Mononuclear cell (primary cell): ENCODE results near the gene DUSP9. TPM values are rescaled to one million over a fixed set of nuclear protein-coding genes. Genes with fewer than 3 reads are reported as not detected.
"Not testable (repeated sequence)": the region's sequence is repeated elsewhere in the genome, so short reads cannot be mapped to it uniquely, and the experiment has no call there.

ENCODE experiments used
- H3K27me3 ChIP-seq: 2 replicates; pipeline ENCODE4 v1.6.0; 2011; ENCODE audit warnings: low read length, control low read depth; ENCODE audit not compliant: insufficient read depth
- H3K4me1 ChIP-seq: 2 replicates; pipeline ENCODE4 v1.5.1; 2011; ENCODE audit warnings: mild to moderate bottlenecking, low read length, control low read depth; ENCODE audit not compliant: insufficient read depth
- H3K4me3 ChIP-seq: 2 replicates; pipeline ENCODE4 v1.5.1; 2011; ENCODE audit warnings: mild to moderate bottlenecking, low read length, moderate library complexity
- H3K9me3 ChIP-seq: 2 replicates; pipeline ENCODE4 v1.5.1; 2011; ENCODE audit warnings: low read depth, mild to moderate bottlenecking, control low read depth, low read length
- total RNA-seq: library from RNA; depleted of rRNA; stranded (reverse); fragments of >200 nt; gene quantifications from one replicate; pipeline ENCODE4 v1.2.3, GENCODE V29; 2012

Gene DUSP9
- total RNA-seq, 1 donor: not detected

DNA sequence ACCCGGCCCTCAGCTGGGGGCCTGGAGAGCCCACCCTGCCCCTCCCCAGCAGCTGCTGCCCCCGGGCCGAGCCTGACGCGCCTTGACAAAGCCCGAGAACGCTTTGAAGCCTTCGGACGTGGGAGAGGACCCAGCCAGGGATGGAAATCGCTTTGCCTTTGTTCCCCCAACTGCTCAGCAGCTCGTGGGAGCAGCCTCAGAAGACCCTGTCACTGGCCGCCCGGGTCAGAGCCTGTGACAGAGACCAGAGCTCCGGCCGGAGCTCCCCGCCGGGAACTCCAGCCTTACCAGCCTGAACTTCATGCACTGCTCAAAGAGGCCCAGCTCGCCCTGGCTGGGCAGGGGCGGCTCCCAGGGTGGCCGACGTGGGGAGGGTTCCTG is 38.1 kb downstream of the DUSP9 start:
- H3K4me3 ChIP-seq: no peak overlapping the region
- H3K4me1 ChIP-seq: no peaks in the 10 kb centered on the region
- no peaks in the 10 kb centered on the region for H3K9me3 ChIP-seq
- no peaks in the 10 kb centered on the region for H3K27me3 ChIP-seq

DNA sequence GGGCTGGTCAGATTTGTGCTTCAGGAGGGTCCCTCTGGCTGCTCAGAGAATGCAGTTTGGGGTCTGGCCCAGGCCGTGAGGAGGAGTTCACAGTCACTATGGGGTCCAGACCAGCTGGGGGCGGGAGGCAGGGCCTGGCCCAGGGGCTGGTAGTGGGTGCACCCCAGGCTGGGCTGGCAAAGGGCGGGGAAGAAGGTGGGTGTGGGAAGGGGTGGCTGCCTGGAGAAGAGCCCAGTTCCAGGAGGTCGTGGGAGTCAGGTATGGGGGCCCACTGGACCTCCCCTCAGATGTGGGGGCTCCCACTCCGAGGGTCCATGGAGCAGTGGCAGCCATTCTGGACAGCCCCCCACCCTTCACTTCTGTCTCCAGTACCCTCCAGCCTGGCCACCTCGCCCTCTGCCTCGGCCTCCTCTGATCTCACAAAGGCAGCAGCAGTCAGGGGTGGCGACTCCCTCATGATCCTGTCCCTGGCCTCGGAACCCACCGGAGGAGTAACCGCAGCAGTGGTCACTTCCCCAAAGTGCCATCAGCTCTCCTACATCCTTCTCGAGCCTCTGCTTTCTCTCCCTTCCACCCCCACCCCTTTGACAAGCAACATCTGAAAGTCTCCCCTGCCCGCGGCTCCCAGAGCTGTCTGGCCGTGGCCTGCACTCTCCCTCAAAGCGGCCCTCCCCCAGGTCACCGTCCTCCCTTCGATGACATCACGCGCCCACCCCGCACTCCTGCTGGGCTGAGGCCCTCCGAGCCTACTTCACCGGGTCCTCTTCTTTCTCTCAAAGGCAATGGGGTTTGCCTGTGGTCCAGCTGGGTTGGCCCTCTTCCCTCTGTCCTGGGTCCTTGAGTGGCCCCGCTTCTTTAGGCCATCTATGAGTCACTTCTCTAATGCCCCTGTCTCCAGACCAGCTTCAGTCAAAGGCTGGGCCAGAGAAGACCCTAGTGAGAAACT is 39.0 kb downstream of the DUSP9 start:
- Histone ChIP-seq H3K4me3 (no peak overlapping the region), H3K27me3 (no peaks in the 10 kb centered on the region), H3K4me1 (no peaks in the 10 kb centered on the region), H3K9me3 (no peaks in the 10 kb centered on the region)

DNA sequence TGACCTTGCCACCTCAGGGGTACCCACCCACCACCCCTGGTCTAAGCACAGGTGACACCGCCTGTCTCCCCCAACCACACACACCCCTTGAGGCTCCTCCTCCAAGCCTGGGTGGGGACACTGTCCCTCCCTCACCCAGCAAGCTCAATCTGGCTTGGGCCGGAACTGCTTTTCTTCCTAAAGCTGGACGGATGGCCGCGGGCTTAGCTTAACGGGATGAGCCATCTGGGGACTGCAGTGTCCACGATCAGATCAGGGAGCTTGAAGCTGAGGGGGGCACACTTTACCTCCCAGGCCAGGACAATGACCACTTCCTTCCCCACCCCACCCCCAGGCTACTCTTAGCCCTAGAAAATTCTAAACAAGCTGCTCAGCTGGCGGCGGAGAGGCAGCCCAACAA is 39.7 kb downstream of the DUSP9 start:
- no peaks in the 10 kb centered on the region for H3K9me3 ChIP-seq
- no peak overlapping the region for H3K4me3 ChIP-seq
- H3K4me1 ChIP-seq: no peaks in the 10 kb centered on the region
- H3K27me3 ChIP-seq: no peaks in the 10 kb centered on the region

DNA sequence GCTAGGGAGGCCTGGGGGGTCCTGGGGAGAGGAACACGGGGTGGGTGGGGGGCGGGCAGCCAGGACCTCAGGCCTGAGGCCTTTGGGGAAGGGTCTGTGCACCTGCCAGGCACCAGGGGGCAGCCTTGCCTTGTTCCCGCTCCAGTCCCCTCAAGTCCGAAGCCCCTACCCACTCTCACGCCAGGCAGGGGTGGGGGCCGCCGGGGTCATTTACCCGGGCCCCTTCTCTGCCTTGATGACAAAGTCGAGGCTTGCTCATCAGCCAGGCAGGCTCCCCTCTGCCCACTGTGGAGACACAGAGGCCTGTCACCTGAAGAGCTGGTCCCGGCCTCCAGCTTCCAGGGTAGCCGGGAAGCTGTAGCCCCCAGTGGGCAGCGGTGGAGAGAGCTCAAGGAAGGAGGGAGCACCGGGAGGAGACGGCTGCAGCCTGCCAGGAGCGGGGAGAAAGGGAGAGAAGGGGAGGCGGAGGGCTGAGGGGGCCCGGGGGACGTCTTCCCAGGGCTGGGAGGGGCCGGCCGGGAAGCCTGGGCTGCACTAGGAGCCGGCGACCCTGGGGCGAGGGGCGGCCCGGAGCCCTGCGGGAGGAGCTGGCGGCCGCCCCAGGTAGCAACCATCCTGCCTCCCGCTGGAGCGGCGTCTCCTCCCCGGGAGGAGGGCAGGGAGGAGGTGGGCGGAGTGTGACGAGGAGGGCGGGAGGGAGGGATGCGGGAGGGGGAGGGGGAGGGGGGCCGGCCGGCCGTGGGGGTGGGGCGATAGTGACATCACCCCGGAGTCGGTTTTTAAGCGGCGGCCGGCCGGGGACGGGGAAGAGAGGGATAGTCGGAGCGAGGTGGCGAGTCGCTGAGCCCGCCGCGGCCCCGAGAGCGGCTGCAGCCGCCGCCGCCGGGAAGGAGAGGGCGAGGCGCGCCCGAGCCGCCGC is 40.4 kb downstream of the DUSP9 start, which contains the start of gene SLC6A8:
TSS of gene SLC6A8 (plus strand) at position 806 of the 919 bp plus-strand sequence. CDS start 649 bp downstream, outside the sequence.
- Histone ChIP-seq H3K4me3 (no peak within 1 kb of the TSS), H3K27me3 (no peaks in the 10 kb centered on the region), H3K4me1 (no peaks in the 10 kb centered on the region), H3K9me3 (no peaks in the 10 kb centered on the region)

DNA sequence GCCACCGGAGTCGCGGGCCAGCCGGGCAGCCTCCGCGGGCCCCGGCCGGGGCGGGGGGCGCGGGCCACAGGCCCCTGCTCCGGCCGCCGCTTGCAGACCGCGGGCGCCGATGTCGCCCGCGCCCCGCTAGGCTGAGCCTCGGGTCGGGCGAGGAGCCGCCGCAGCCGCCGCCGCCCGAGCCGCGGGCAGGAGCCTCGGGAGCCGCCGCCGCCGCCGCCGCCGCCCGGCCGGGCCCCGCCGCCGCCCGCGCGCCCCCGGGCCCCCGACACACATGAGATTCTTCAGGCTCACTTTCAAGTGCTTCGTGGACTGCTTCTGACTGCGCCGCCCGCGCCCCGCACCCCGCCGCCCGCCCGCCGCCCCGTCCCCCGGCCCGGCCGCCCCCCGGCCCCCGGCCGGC is 41.1 kb downstream of the DUSP9 start:
- Histone ChIP-seq H3K9me3 (no peaks in the 10 kb centered on the region), H3K4me1 (no peaks in the 10 kb centered on the region), H3K4me3 (no peak overlapping the region), H3K27me3 (no peaks in the 10 kb centered on the region)

DNA sequence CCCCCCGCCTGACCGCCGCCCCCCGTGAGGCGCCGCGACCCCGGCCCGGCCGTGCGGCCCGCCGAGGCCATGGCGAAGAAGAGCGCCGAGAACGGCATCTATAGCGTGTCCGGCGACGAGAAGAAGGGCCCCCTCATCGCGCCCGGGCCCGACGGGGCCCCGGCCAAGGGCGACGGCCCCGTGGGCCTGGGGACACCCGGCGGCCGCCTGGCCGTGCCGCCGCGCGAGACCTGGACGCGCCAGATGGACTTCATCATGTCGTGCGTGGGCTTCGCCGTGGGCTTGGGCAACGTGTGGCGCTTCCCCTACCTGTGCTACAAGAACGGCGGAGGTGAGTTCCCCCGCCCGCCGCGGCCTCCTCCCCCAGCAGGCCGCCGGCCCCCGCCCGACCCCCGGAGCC is 41.5 kb downstream of the DUSP9 start:
- no peaks in the 10 kb centered on the region for H3K27me3 ChIP-seq
- no peaks in the 10 kb centered on the region for H3K4me1 ChIP-seq
- H3K4me3 ChIP-seq: no peak overlapping the region
- no peaks in the 10 kb centered on the region for H3K9me3 ChIP-seq

GRCh38 chrX:153688911-153689590 is 42.0 kb downstream of the DUSP9 start:
- no peaks in the 10 kb centered on the region for H3K9me3 ChIP-seq
- no peaks in the 10 kb centered on the region for H3K4me1 ChIP-seq
- H3K4me3 ChIP-seq: no peak overlapping the region
- H3K27me3 ChIP-seq: no peaks in the 10 kb centered on the region

DNA sequence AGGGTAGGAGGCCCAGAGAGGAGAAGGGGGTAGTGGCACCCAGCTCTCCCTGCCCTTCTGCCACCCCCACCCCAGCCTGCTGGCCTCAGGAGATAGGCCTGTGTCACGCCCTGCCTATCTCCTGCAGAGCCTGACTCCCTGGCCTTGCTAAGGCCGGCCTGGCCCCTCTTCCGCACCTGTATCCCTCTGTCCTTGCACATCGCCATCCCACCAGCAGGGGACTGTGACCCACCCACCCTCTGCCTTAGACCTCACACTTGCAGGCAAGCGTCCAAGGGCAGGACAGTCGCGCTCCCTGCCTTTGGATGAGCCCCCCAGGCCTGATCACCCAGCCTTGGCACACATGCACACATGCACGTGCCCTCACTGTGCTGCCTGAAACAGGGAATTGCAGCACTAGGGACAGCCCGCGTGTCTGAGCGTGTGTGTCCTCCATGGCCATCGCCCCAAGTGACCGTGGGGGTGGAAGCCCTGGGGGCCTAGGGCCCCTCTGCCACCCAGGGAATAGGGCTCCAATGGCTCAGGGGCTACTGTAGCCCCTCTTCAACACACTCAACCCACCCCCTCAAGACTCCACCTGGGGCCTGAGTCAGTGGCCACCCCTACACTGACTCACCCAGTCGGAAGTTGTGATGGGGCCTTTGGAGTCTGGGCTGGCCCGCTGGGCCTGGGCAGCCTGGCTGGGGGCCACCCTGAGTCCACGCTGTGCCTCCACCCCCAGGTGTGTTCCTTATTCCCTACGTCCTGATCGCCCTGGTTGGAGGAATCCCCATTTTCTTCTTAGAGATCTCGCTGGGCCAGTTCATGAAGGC is 42.9 kb downstream of the DUSP9 start:
- Histone ChIP-seq H3K4me1 (no peaks in the 10 kb centered on the region), H3K27me3 (no peaks in the 10 kb centered on the region), H3K9me3 (no peaks in the 10 kb centered on the region), H3K4me3 (no peak overlapping the region)

GRCh38 chrX:153690466-153690865 is 43.5 kb downstream of the DUSP9 start:
- no peaks in the 10 kb centered on the region for H3K4me1 ChIP-seq

DNA sequence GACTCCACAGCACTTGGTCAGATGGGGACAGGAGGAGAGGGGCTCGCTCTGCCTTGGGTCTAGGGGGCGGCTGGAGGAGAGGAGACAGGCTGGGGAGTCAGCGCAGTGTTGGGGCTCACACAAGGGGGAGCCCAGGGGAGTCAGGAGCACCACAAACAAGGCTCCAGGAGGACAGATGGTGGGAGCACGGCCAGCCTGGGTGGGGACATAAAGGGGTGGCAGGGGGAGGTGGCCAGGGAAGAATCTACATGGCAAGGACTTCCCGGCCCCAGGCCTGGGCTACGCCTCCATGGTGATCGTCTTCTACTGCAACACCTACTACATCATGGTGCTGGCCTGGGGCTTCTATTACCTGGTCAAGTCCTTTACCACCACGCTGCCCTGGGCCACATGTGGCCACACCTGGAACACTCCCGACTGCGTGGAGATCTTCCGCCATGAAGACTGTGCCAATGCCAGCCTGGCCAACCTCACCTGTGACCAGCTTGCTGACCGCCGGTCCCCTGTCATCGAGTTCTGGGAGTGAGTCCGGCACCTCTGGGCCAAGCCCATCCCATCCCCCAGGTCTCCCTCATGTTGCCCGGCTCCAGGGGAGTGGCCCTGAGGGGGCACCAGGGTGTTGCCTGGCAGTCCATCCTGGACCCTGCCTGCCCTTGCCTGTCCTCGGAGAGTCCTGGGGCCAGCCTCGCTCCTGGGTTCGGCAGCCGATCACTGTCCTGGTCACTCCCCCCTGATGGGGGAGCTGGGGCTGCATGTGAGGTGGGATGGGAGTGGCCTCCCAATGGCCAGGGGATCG is 44.2 kb downstream of the DUSP9 start:
- not testable (repeated sequence) for H3K9me3 ChIP-seq, H3K27me3 ChIP-seq, H3K4me3 ChIP-seq, H3K4me1 ChIP-seq

More at GRCh38 chrX:153690466-153690865, 43.5 kb downstream of the DUSP9 start:
- H3K27me3 ChIP-seq: no peaks in the 10 kb centered on the region
- no peaks in the 10 kb centered on the region for H3K9me3 ChIP-seq
- H3K4me3 ChIP-seq: no peak overlapping the region

DNA sequence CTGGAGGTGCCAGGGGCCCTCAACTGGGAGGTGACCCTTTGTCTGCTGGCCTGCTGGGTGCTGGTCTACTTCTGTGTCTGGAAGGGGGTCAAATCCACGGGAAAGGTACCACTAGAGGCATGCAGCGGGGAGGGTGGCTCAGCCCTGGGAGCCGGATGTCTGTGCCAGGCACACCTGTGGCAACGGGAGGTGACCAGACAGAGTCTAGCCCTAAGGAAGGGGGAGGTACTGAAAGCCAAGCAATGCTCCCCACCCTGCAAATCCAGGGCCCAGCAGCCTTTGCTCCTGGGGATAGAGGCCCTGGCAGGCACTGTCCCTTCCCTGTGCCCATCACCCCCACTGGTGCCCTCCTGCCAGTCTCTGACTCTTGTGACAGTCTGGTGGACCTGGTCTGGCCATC is 45.0 kb downstream of the DUSP9 start:
- Histone ChIP-seq H3K27me3 (no peaks in the 10 kb centered on the region), H3K9me3 (no peaks in the 10 kb centered on the region), H3K4me3 (no peak overlapping the region), H3K4me1 (no peaks in the 10 kb centered on the region)

GRCh38 chrX:153692611-153693156 is 45.7 kb downstream of the DUSP9 start:
- no peaks in the 10 kb centered on the region for H3K4me1 ChIP-seq
- H3K27me3 ChIP-seq: no peaks in the 10 kb centered on the region
- H3K9me3 ChIP-seq: no peaks in the 10 kb centered on the region
- H3K4me3 ChIP-seq: no peak overlapping the region
